Activated effector memory CD4-positive, alpha-beta T cell treated with Interleukin-2 at 50 U/mL for 16 hours (primary cell): ENCODE data around the gene FBLN1.
"Not testable (repeated sequence)": the region's sequence is repeated elsewhere in the genome, so short reads cannot be mapped to it uniquely, and the experiment has no call there.

Experiments used
- DNase-seq: peaks from one replicate; pipeline ENCODE4 v3.0.0-alpha.2; 2020

FBLN1 gene

GRCh38 chr22:45586651-45587405 is 84.1 kb downstream of the FBLN1 start:
- no peak for DNase-seq

GRCh38 chr22:45587638-45588505 is 85.2 kb downstream of the FBLN1 start:
- no peak for DNase-seq

- DNase-seq = no peak
Observed at GRCh38 chr22:45589556-45589955, 86.9 kb downstream of the FBLN1 start.

- no peak for DNase-seq
Observed at GRCh38 chr22:45590262-45590661, 87.6 kb downstream of the FBLN1 start.

- not testable (repeated sequence) for DNase-seq
Observed at GRCh38 chr22:45591633-45592213, 89.0 kb downstream of the FBLN1 start.

GRCh38 chr22:45594123-45594941 is 91.6 kb downstream of the FBLN1 start:
- DNase-seq = no peak

GRCh38 chr22:45597460-45598192 is 94.9 kb downstream of the FBLN1 start:
- no peak for DNase-seq

- no peak for DNase-seq
Observed at GRCh38 chr22:45598596-45599217, 96.0 kb downstream of the FBLN1 start.

- no peak for DNase-seq
Observed at GRCh38 chr22:45599836-45600577, 97.3 kb downstream of the FBLN1 start.

- no peak for DNase-seq
Observed at GRCh38 chr22:45600790-45601730, 98.4 kb downstream of the FBLN1 start.

- DNase-seq = no peak
Observed at GRCh38 chr22:45602004-45602733, 99.5 kb downstream of the FBLN1 start.

GRCh38 chr22:45602824-45603595 is 100.3 kb downstream of the FBLN1 start:
- no peak for DNase-seq

- no peak for DNase-seq
Observed at GRCh38 chr22:45603619-45604018, 100.9 kb downstream of the FBLN1 start.

- DNase-seq = not testable (repeated sequence)
Observed at GRCh38 chr22:45608045-45608444, 105.4 kb downstream of the FBLN1 start.

GRCh38 chr22:45608763-45609180 is 106.1 kb downstream of the FBLN1 start:
- DNase-seq = no peak

- peak; percentile 23 for DNase-seq
Observed at GRCh38 chr22:45612451-45612901, 109.8 kb downstream of the FBLN1 start.

GRCh38 chr22:45612940-45613339 is 110.3 kb downstream of the FBLN1 start:
- no peak for DNase-seq

- no peak for DNase-seq
Observed at GRCh38 chr22:45615364-45615763, 112.7 kb downstream of the FBLN1 start.
